Right ventricle myocardium superior (tissue), 1 donor: ENCODE results near the gene LIPT1. TPM values are rescaled to one million over a fixed set of nuclear protein-coding genes. Genes with fewer than 3 reads are reported as not detected.
"Not testable (repeated sequence)": the region's sequence is repeated elsewhere in the genome, so short reads cannot be mapped to it uniquely, and the experiment has no call there.

Experiments
- ATAC-seq: fragments of 200-7000 bp; cut with Tn5 transposase; one replicate; pipeline ENCODE4 v1.9.1; 2020; ENCODE audit warnings: mild to moderate bottlenecking; ENCODE audit not compliant: poor library complexity
- DNase-seq: peaks from one replicate; pipeline ENCODE4 v3.0.0-alpha.2; 2020
- intact Hi-C: fragments of 100-400 bp; cut with DNase I; formaldehyde crosslinking; loops from one replicate; pipeline ENCODE4 v1.11.2; 2022
- total RNA-seq: library from RNA; stranded (reverse); fragmentation: NEBNext Ultra II Directional; extraction: Animal tissue kit (Norgen Biotek cat#: 25700); gene quantifications from one replicate; pipeline ENCODE4 v1.2.1, GENCODE V29; 2021
- donor health status: DM: no; HTN: yes; CAD: no; lungs with severe emphysema.

Gene LIPT1
- total RNA-seq, 1 donor from 2014 or later, result 7.6 TPM

- ATAC-seq (no peak), DNase-seq (no peak)
- intact Hi-C loops, result no loop called here
Measured at GRCh38 chr2:99166218-99166617, 11.5 kb downstream of the LIPT1 start.

DNA sequence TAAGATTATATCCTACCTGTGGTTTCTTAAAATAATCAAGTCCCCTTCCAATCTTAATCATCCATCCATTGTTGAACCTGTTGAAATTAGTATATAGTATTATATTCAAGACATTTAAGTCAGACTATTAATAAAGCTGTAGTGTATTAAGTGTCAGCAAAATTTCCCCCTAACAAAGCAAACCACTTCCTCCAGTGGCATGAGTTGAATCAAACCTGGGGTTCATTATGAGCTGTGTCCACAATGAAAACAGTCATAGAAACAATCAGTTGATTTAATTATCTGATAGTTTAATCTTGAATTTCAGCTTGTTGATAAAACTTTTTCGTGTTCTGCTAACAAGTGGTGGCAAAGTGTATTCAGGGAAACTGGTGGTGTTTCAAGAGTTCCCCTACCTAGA lies 14.8 kb downstream of the LIPT1 start:
- ATAC-seq (no peak), DNase-seq (no peak)
- intact Hi-C loops, result no loop called here

DNA sequence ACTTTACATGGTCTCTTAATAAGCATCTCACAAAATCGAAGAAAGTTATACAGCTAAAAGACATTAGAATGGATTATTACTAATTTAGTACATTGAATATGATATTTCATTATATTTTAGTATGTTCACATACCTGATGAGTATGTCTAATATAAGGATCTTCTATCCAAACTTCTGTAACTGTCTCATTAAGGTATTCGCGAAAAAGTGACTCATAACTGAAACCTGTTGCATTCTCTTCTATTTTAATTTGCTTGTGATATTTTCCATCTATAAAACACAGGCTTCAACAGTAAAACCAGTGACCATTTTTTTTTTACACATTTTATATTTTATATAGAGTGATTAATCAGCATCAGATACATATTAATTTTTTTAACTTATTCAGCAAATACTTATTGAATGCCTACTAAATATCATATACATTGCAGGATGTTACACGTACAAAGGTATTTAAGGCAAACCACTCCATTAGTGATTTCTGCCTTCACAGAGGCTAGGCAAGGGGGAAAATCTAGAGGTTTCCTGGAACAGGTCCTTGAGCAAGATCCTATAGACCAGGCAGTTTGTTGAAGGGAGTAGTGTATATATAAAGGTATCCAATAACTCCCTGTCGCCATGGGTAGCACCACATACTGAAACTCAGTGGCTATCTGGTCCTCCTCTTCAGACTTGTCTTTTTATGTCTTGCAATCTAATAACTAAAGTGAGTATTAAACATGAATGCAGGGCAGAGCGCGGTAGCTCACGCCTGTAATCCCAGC lies 16.8 kb downstream of the LIPT1 start:
- intact Hi-C loops, result no loop called here
- ATAC-seq, result no peak
- no peak for DNase-seq

DNA sequence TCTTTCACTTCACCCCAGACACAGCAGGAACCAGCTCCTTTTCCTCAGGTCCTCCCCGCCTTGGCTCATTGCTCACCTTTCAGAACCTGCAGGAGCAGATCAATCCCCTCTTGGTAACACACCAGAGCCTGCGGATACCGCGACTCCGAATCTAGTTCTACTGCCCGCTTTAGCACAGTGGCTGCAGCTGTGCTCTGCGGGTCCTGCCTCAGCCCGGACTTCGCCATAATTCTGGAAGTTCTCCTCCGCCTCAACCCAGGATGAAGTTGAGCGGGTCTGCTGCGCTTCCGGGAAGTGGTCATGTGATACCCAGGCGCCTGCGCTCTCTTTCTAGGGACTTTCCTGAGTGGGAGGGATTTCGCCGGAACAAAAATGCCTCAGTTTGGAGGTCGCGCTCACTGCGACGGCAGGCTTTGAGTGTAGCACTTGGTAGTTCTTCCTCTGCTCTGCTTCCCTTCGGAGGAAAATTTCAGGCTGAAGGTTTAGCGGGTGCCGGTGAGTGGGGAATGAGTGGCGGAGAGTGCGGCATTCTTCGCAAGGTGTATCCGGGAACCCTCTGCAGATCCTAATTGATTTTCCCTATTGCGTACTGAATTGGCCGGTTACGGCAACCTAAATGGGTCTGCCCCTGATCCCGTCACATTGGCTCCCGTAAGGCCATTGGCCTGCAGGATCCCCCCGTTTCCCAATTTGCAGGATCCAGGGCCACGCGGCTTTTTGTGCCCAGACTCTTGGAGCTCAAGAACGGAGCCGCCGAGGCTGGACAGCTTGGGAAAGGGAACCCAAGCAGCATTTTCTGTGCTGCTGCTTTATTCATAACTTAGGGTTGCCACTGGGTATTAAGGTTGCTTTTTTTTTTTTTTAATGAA lies 26.2 kb downstream of the LIPT1 start, which contains the start of the genes MITD1 and MRPL30:
Gene MITD1 (minus strand): TSS at position 304 of the 869 bp plus-strand sequence. CDS start 77 bp downstream, at position 227.
Gene MRPL30 (plus strand): TSS at position 430 of the 869 bp plus-strand sequence. CDS start 5,020 bp downstream, outside the sequence.
- intact Hi-C loops, result no loop called here
- peak; percentile 92 for DNase-seq
- ATAC-seq, result peak; percentile 99

- ATAC-seq, result no peak
- intact Hi-C loops, result no loop called here
Measured at GRCh38 chr2:99181624-99182000, 26.8 kb downstream of the LIPT1 start.

DNA sequence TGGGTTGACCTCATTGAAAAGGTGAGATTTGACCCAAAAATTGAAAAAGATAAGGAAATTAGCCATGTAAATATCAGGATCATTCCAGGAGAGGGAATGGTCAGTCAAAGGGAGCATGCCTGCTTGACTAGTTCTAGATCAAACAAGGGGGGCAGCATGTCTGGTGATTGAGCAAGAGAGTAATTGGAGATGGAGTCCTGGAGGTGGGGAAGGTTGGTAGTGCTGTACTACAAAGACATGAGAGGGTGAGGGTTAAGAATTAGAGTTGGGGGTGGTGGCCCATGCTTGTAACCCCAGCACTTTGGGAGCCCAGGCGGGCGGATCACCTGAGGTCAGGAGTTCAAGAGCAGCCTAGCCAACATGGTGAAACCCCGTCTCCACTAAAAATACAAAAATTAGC lies 28.3 kb downstream of the LIPT1 start:
- ATAC-seq (no peak), DNase-seq (no peak)
- intact Hi-C loops, result no loop called here

More at GRCh38 chr2:99181624-99182000, 26.8 kb downstream of the LIPT1 start:
- no peak for DNase-seq

DNA sequence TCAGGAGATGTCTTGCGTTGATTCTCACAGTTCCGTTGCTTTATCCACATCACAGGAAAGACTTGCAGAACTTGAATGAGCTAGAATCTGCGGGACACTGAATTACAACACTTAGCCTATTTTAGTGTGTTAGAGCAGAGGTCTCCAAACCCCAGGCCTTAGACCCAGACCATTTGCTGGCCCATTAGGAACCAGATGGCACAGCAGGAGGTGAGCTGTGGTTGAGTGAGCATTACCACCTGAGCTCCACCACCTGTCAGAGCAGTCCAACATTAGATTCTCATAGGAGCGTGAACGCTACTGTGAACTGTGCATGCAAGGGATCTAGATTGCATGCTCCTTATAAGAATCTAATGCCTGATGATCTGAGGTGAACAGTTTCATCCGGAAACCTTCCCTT lies 30.0 kb downstream of the LIPT1 start:
- intact Hi-C loops, result no loop called here
- no peak for DNase-seq
- no peak for ATAC-seq

- ATAC-seq, result no peak
- DNase-seq, result no peak
- intact Hi-C loops, result no loop called here
Measured at GRCh38 chr2:99187011-99187410, 32.2 kb downstream of the LIPT1 start.

DNA sequence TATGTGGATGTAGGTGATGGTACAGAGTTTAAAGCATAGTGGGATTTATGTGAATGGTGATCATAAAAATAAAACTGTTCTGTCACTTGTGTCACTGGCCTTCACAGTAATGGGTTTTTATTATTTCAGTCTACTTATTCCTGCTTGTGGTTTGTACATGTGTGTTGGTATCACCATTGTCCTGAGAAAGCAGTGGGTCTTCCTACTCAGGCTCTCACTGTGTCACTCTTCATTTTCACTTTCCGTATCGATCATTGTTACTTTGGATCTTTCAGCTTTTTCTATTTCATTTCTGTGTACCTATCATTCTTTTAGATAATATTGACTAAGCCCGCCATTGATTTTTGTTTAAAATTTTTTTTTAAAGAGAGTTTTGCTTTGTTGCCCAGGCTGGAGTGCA lies 33.6 kb downstream of the LIPT1 start:
- intact Hi-C loops, result no loop called here
- no peak for DNase-seq
- ATAC-seq, result no peak

DNA sequence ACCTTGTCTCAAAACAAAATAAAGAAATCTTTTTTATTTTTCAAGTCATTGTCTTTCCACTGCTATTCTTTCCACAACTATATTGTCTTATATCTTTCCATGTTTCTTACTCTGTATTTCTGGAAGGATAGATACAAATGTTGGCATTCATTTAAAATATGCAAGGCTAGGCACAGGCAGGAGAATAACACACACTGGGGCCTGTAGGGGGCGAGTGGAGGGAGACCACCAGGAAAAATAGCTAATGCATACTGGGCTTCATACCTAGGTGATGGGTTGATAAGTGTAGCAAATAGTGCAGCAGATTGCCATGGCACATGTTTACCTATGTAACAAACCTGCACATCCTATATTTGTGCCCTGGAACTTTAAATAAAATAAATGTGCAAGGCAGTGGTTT lies 35.8 kb downstream of the LIPT1 start:
- DNase-seq (no peak), ATAC-seq (no peak)
- intact Hi-C loops, result no loop called here

DNA sequence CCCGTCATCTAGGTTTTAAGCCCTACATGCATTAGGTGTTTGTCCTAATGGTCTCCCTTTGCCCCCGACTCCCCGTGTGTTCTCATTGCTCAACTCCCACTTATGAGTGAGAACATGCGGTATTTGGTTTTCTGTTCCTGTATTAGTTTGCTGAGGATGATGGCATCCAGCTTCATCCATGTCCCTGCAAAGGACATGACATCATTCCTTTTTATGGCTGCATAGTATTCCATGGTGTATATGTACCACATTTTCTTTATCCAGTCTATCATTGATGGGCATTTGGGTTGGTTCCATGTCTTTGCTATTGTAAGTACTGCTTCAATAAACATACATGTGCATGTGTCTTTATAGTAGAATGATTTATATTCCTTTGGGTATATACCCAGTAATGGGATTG lies 37.6 kb downstream of the LIPT1 start:
- DNase-seq, result not testable (repeated sequence)

GRCh38 chr2:99198103-99198841 lies 43.5 kb downstream of the LIPT1 start:
- DNase-seq, result no peak
- no peak for ATAC-seq
- intact Hi-C loops, result no loop called here

More for the DNA sequence above, 37.6 kb downstream of the LIPT1 start:
- ATAC-seq, intact Hi-C loops: not testable (repeated sequence)

DNA sequence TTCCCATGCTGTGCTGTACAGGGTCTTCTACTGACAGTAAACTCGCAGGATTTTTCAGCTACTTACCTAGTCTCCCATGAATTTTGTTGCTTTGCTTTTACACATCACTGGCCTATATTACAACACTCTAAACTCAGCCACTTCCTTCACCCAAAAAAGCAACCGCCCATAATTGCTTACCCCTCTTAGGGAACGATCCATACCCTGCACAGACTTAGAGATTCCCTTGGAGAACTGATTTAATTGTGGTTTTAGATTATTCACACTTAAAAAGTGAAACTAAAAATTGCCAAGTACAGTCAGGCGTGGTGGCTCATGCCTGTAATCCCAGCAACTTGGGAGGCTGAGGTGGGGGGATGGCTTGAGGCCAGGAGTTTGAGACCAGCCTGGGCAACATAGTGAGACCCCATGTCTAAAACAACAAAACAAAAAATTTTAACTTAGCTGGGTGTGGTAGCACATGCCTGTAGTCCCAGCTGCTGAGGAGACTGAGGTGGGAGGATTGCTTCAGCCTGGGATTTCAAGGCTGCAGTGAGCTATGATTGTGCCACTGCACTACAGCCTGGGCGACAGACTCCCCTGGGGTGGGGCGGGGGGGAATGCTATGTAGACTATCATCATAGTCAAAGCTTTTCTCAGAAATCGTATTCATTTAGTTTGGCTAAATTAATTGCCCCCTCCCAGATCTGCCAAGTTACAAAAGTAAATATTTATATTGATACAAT lies 45.5 kb downstream of the LIPT1 start:
- ATAC-seq, result no peak

GRCh38 chr2:99201959-99202678 lies 47.4 kb downstream of the LIPT1 start:
- DNase-seq (no peak), ATAC-seq (no peak)
- intact Hi-C loops, result no loop called here

More for the DNA sequence above, 45.5 kb downstream of the LIPT1 start:
- intact Hi-C loops, result no loop called here
- no peak for DNase-seq

GRCh38 chr2:99205491-99205890 lies 50.7 kb downstream of the LIPT1 start:
- intact Hi-C loops, result no loop called here
- DNase-seq (no peak), ATAC-seq (no peak)
